OCI-LY7 (cell line): Measurements from ENCODE around the gene IL2RA.

Source experiments
- EZH2phosphoT487 ChIP-seq: fragments of 200-600 bp; sonication (generic); IDR thresholded peaks from 2 replicates; pipeline ENCODE4 v1.6.1; 2018; ENCODE audit warnings: low read depth, borderline replicate concordance, mild to moderate bottlenecking, mixed run types, antibody characterized with exemption, low read length, moderate library complexity, mixed read lengths
- TF ChIP-seq, protein P1 (sequence below): fragments of 200-600 bp; sonication (generic); conservative IDR thresholded peaks from 2 replicates; pipeline ENCODE4 v1.5.1; 2014; ENCODE audit warnings: mild to moderate bottlenecking, antibody characterized with exemption, low read length, moderate library complexity, mixed read lengths

DNA sequence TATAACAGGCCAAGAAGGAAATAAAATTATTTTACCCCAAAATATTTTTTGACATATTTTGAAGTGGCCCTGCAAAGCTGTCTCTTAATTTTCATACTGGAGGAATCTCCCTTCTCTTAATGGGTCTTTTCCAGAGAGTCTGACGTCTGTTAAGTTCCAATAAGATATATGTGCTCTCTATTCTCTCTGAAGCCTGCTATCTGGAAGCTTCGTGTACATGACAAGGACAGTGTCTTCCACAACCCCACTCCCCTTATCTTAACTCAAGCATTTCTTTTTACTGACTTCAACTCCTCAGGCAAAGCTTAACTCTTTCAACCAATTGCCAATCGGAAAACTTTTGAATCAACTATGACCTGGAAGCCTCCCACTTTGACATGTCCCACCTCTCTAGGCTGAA lies 55.6 kb downstream of the IL2RA start:
- TF ChIP-seq, protein P1, sequence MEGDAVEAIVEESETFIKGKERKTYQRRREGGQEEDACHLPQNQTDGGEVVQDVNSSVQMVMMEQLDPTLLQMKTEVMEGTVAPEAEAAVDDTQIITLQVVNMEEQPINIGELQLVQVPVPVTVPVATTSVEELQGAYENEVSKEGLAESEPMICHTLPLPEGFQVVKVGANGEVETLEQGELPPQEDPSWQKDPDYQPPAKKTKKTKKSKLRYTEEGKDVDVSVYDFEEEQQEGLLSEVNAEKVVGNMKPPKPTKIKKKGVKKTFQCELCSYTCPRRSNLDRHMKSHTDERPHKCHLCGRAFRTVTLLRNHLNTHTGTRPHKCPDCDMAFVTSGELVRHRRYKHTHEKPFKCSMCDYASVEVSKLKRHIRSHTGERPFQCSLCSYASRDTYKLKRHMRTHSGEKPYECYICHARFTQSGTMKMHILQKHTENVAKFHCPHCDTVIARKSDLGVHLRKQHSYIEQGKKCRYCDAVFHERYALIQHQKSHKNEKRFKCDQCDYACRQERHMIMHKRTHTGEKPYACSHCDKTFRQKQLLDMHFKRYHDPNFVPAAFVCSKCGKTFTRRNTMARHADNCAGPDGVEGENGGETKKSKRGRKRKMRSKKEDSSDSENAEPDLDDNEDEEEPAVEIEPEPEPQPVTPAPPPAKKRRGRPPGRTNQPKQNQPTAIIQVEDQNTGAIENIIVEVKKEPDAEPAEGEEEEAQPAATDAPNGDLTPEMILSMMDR: no peak
- TF ChIP-seq EZH2phosphoT487: no peak
